Activated CD4-positive, alpha-beta T cell treated with anti-CD3 and anti-CD28 coated beads for 4 hours (primary cell): ENCODE data around the gene PGAP6.

ENCODE experiments used
- DNase-seq, 2 donors: peaks; one replicate each; pipeline ENCODE4 v3.0.0-alpha.2; 2020

Gene PGAP6

GRCh38 chr16:324451-325334 lies 57.1 kb downstream of the PGAP6 start:
- peak; percentile 47 to 53 for DNase-seq

- DNase-seq = no peak
These were observed 57.7 kb downstream of the PGAP6 start for GRCh38 chr16:324201-324450.

GRCh38 chr16:322476-323143 lies 59.2 kb downstream of the PGAP6 start:
- DNase-seq = no peak

GRCh38 chr16:321532-321931 lies 60.2 kb downstream of the PGAP6 start:
- DNase-seq = no peak
